BE2C (cell line): ENCODE results near the gene GGTA1.

Source experiments
- DNase-seq: peaks from one replicate; pipeline ENCODE4 v3.0.0-alpha.2; 2020
- H3K27me3 ChIP-seq: fragments of 250-450 bp; sonication (Bioruptor Pico); 2 replicates; pipeline ENCODE4 v1.5.1; 2020; ENCODE audit warnings: mild to moderate bottlenecking
- H3K36me3 ChIP-seq: fragments of 250-450 bp; sonication (Bioruptor Pico); 2 replicates; pipeline ENCODE4 v1.5.1; 2020; ENCODE audit warnings: mild to moderate bottlenecking
- H3K4me1 ChIP-seq: fragments of 250-450 bp; sonication (Bioruptor Pico); 2 replicates; pipeline ENCODE4 v1.5.1; 2020
- H3K4me3 ChIP-seq: 2 replicates; pipeline ENCODE4 v1.5.1; 2011; ENCODE audit warnings: low read depth, low read length
- H3K9me3 ChIP-seq: fragments of 250-450 bp; sonication (Bioruptor Pico); 2 replicates; pipeline ENCODE4 v1.5.1; 2020
- TF ChIP-seq, protein P1 (sequence below): IDR thresholded peaks from 2 replicates; pipeline ENCODE4 v1.5.1; 2012; ENCODE audit warnings: mild to moderate bottlenecking, low read depth, low read length

The GGTA1 gene

DNA sequence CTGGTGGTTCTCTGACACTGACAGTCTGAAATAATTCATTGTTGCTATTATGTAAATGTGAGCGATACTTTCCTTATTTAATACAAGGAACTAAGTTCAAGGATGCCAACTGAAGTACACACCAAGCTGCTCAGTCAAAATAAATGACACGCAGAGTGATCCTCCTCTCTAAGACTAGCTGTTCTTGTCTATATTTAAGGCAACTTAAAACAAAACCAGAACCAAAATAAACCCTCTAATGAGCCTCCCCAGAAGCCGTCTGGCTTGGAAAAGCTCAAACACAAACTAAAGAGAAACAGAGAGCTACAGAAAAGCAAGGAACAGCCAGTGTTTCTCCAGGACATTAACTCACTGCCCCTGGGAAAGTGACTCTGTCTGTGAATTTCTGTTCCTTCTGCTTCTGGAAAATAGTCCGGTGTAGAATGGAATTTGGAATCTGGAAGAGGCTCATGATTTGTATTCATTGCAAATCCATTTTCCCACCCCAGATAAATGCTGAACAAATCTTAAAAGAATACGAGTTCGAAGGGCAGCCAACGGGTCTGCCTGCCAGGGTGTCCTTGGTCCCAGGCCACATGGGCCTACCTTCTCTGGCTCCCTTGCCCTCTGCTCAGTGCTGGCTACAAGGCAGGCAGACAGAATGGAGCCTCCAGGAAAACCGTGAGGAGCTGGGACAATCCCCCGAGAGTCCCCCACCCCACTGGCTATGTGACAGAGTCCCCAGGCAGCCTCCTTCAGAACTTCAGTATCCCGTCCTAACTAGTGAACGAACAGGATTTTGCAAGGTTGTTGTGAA, 14.8 kb downstream of the GGTA1 start:
- Histone ChIP-seq H3K36me3 (no peaks in the 10 kb centered on the region), H3K4me1 (peaks cover 11% of the 10 kb centered on the region), H3K27me3 (no peaks in the 10 kb centered on the region), H3K9me3 (no peaks in the 10 kb centered on the region), H3K4me3 (no peak overlapping the region)
- TF ChIP-seq, protein P1, sequence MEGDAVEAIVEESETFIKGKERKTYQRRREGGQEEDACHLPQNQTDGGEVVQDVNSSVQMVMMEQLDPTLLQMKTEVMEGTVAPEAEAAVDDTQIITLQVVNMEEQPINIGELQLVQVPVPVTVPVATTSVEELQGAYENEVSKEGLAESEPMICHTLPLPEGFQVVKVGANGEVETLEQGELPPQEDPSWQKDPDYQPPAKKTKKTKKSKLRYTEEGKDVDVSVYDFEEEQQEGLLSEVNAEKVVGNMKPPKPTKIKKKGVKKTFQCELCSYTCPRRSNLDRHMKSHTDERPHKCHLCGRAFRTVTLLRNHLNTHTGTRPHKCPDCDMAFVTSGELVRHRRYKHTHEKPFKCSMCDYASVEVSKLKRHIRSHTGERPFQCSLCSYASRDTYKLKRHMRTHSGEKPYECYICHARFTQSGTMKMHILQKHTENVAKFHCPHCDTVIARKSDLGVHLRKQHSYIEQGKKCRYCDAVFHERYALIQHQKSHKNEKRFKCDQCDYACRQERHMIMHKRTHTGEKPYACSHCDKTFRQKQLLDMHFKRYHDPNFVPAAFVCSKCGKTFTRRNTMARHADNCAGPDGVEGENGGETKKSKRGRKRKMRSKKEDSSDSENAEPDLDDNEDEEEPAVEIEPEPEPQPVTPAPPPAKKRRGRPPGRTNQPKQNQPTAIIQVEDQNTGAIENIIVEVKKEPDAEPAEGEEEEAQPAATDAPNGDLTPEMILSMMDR, result no peak
- no peak for DNase-seq

DNA sequence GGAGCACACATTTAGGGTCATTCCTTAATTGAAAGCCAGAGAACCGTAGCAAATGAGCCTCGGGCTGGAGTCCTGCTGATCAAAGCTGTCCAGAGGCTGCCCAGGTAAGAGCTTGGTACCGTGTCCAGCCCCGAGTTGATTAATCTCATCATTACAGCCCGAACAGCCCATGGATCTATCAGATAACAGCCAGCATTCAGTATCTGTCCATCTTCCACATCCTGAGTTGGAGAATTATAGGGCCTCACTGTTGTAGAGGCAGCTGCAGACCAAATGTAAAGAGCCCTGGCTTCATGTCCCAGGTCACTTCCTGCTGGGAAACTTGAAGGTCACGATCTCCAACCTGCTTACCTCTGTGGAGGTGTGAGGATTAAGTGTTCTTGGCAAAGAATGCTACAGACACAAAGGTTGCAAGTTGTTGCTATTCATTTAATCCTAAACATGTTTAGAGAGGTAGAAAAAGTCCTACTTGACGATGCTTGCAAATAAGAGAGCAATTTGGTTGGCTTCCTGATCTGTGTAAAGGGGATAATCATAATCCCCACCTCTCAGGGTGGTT, 16.1 kb downstream of the GGTA1 start:
- TF ChIP-seq, protein P1, result no peak
- H3K4me3 ChIP-seq, result no peak overlapping the region

DNA sequence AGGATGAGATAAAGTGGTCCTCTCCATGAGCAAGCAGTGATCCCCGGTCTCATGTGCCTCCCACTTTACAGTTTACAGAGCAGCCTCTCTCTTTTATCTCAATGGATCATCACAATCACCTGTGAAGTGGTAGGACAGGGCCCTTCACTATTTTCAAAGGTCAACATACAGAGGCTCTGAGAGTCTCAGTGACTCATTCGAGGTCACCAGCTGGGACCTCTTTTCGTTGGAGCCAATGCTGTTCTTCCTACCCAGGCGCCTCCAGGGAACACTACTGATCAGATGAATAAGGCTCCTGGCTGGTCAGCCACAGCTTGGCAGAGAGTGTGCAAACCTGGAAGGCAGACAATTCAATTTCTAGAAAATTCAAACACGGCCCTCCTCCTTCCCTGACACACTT, 16.6 kb downstream of the GGTA1 start:
- Histone ChIP-seq H3K4me1 (peaks cover 11% of the 10 kb centered on the region), H3K36me3 (no peaks in the 10 kb centered on the region), H3K9me3 (no peaks in the 10 kb centered on the region), H3K4me3 (no peak overlapping the region), H3K27me3 (no peaks in the 10 kb centered on the region)
- TF ChIP-seq, protein P1, result no peak
- DNase-seq, result no peak

More for the DNA sequence above, 16.1 kb downstream of the GGTA1 start:
- DNase-seq, result no peak
- H3K9me3 ChIP-seq, result no peaks in the 10 kb centered on the region
- peaks cover 11% of the 10 kb centered on the region for H3K4me1 ChIP-seq
- H3K36me3 ChIP-seq, result no peaks in the 10 kb centered on the region
- H3K27me3 ChIP-seq, result no peaks in the 10 kb centered on the region

DNA sequence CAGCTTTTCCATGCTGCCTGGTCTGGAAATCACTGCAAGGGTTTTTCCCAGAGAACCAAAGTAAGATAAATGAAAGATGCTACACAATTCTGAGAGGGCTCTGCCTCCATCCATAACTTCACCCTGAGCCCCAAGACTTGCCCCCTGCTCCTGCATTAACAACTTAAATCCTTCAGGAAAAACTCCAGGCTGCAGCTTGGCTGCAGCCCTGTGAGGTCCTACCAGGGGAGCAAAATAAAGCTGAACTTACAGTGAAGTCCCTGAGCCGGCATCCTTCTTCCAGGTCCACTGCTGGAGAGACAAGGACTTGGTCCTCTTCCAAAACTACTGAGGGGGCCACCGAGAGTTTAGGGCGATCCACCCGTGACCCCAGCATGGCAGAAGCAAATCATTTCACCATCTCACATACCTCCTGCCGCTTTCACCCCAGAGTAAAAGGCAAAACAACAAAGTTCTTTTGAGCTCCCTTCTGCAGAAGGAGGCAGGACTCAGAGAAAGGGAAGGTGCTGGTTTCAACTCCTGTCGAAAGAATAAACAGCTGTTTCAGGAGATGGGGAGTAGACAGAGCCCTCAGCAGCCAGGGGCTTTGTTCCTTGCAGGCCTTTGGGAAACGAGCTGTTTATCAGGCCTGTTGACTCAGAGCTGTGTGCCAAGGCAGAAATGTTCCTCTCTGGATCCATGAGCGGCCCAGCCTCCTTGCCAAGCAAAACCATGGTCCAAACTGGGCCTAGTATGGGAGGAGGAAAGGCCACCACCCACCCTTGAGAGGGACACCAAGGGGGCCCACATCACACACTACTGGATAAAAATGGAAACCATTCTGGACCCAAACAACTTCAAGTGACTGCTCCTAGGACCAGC, 20.6 kb downstream of the GGTA1 start:
- no peak for DNase-seq
- no peak overlapping the region for H3K4me3 ChIP-seq
- H3K27me3 ChIP-seq, result no peaks in the 10 kb centered on the region

DNA sequence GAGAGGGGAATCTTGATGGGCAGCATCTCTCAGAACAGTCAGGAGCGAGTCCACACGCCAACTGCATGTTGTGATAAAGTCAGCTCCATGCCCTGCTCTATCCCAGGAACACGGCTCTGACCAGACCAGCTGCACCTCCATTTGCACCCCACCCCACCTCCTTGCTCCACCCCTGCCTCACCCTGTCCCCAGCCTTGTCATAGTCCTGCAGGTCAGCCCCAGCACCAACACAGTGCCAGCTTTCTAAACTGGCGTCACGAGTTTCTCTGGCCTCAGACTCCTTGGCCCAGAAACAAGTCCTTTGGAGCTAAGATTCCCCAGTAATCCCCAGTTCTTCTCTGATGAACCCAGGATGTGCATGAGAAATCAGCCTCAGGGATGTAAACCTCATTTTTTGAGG, 23.5 kb downstream of the GGTA1 start:
- no peak for DNase-seq
- Histone ChIP-seq H3K4me1 (no peaks in the 10 kb centered on the region), H3K36me3 (no peaks in the 10 kb centered on the region), H3K4me3 (no peak overlapping the region), H3K9me3 (no peaks in the 10 kb centered on the region), H3K27me3 (peaks cover 8% of the 10 kb centered on the region)
- TF ChIP-seq, protein P1, result no peak

More for the DNA sequence above, 20.6 kb downstream of the GGTA1 start:
- H3K4me1 ChIP-seq, result peaks cover 11% of the 10 kb centered on the region
- no peaks in the 10 kb centered on the region for H3K9me3 ChIP-seq
- no peaks in the 10 kb centered on the region for H3K36me3 ChIP-seq
- TF ChIP-seq, protein P1, result no peak
